Neural progenitor cell (in vitro differentiated cells): ENCODE data around the gene PLA2G6.

Experiments
- EZH2 ChIP-seq: fragments of 200-600 bp; sonication (generic); IDR thresholded peaks from 2 replicates; pipeline ENCODE4 v1.6.1; 2017; ENCODE audit warnings: antibody characterized with exemption, mild to moderate bottlenecking, moderate library complexity
- TF ChIP-seq, protein P1 (sequence below): fragments of 200-600 bp; sonication (generic); IDR thresholded peaks from 2 replicates; pipeline ENCODE4 v1.5.1; 2017; ENCODE audit warnings: antibody characterized with exemption, mild to moderate bottlenecking

GRCh38 chr22:38173641-38173906, 8.1 kb downstream of the PLA2G6 start:
- TF ChIP-seq, protein P1, sequence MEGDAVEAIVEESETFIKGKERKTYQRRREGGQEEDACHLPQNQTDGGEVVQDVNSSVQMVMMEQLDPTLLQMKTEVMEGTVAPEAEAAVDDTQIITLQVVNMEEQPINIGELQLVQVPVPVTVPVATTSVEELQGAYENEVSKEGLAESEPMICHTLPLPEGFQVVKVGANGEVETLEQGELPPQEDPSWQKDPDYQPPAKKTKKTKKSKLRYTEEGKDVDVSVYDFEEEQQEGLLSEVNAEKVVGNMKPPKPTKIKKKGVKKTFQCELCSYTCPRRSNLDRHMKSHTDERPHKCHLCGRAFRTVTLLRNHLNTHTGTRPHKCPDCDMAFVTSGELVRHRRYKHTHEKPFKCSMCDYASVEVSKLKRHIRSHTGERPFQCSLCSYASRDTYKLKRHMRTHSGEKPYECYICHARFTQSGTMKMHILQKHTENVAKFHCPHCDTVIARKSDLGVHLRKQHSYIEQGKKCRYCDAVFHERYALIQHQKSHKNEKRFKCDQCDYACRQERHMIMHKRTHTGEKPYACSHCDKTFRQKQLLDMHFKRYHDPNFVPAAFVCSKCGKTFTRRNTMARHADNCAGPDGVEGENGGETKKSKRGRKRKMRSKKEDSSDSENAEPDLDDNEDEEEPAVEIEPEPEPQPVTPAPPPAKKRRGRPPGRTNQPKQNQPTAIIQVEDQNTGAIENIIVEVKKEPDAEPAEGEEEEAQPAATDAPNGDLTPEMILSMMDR = no peak
- TF ChIP-seq EZH2 = no peak
